Measurements from ENCODE around the gene STOML1. TPM values are rescaled to one million over a fixed set of nuclear protein-coding genes. Genes with fewer than 3 reads are reported as not detected.

STOML1 gene
- total RNA-seq, 1 experiment from 2014 or later, result 5.0 TPM

- no peak overlapping the region for H3K27ac ChIP-seq (ENCODE audit: low read depth, low read length)
- H3K36me3 ChIP-seq (ENCODE audit: control insufficient read depth in 1 of 2, insufficient read depth in 2 of 2, low read length in 2 of 2), result peaks cover 2 to 9% of the 10 kb centered on the region in 2 experiments; a peak in 2 of 4 replicates
- H3K4me3 ChIP-seq (replicated peaks in 1 of 2; ENCODE audit: low read depth in 1 of 2, low read length in 2 of 2), result no peak overlapping the region
- no peak overlapping the region for H2AFZ ChIP-seq (ENCODE audit: low read depth, low read length, poor library complexity, severe bottlenecking)
- no peak overlapping the region for H3K4me2 ChIP-seq (ENCODE audit: low read length)
- RAD21 ChIA-PET (ENCODE audit: low non-redundant PET in 1 of 2, low total read pairs in 2 of 2, uncharacterized antibody in 2 of 2, unreplicated experiment in 2 of 2), result no interaction called here
- no peaks in the 10 kb centered on the region for H4K20me1 ChIP-seq (ENCODE audit: insufficient read depth)
- no peak overlapping the region for H3K9ac ChIP-seq (ENCODE audit: low read length)
- no peak for ATAC-seq
- no TSS peak for BruUV-seq (replicated peaks)
- POLR2A ChIA-PET, result no interaction called here
- TF ChIP-seq POLR2A (IDR thresholded peaks at IDR 0.05; ENCODE audit: borderline replicate concordance, extremely low read depth, insufficient read depth, insufficient read length) (no peak), EGR1 (IDR thresholded peaks at IDR 0.05; ENCODE audit: low read depth) (no peak), EZH2 (IDR thresholded peaks at IDR 0.05) (no peak), EZH2phosphoT487 (IDR thresholded peaks at IDR 0.05; ENCODE audit: borderline replicate concordance) (no peak)
- H3K9me3 ChIP-seq (ENCODE audit: control insufficient read depth in 1 of 2, insufficient read depth in 1 of 2, low read depth in 1 of 2, low read length in 2 of 2), result no peaks in the 10 kb centered on the region
- 0 out of 2 replicates have a peak, but pooled peaks cover 5% of the 10 kb centered on the region for H3K79me2 ChIP-seq (ENCODE audit: insufficient read depth, low read length)
- no peaks in the 10 kb centered on the region for H3K27me3 ChIP-seq (ENCODE audit: insufficient read depth, low read length)
- intact Hi-C loops (cut with micrococcal nuclease), result no loop called here
- no peaks in the 10 kb centered on the region for H3K9me2 ChIP-seq (ENCODE audit: insufficient read depth)
- CTCF ChIA-PET, result interaction anchor here (1.2 kb wide), 1 partner anchor 13 kb away, joined by 5 read pairs; the partner anchor contains the start of gene PML
- no peaks in the 10 kb centered on the region; a peak in 1 of 4 replicates for H3K4me1 ChIP-seq (ENCODE audit: control insufficient read depth in 1 of 2, insufficient read depth in 2 of 2, low read length in 2 of 2)
- no peak for DNase-seq (ENCODE audit: low read depth, low spot score)
Observed at GRCh38 chr15:74006774-74007639, 14.9 kb upstream of the STOML1 start.

- intact Hi-C loops (cut with micrococcal nuclease), result no loop called here
- DNase-seq (ENCODE audit: low read depth, low spot score), result no peak
- ChIA-PET CTCF (interaction anchor here (0.6 kb wide), 1 partner anchor 376 kb away, joined by 3 read pairs; no protein-coding TSS in a partner anchor), POLR2A (no interaction called here), RAD21 (ENCODE audit: low non-redundant PET in 1 of 2, low total read pairs in 2 of 2, uncharacterized antibody in 2 of 2, unreplicated experiment in 2 of 2) (no interaction called here)
- no TSS peak for BruUV-seq (replicated peaks)
- H3K9me3 ChIP-seq (ENCODE audit: control insufficient read depth in 1 of 2, insufficient read depth in 1 of 2, low read depth in 1 of 2, low read length in 2 of 2), result no peaks in the 10 kb centered on the region
- H3K4me1 ChIP-seq (ENCODE audit: control insufficient read depth in 1 of 2, insufficient read depth in 2 of 2, low read length in 2 of 2), result peaks cover 2 to 16% of the 10 kb centered on the region in 2 experiments; a peak in 3 of 4 replicates
- no peaks in the 10 kb centered on the region for H3K9me2 ChIP-seq (ENCODE audit: insufficient read depth)
- ATAC-seq, result no peak
- H3K79me2 ChIP-seq (ENCODE audit: insufficient read depth, low read length), result peaks cover 6% of the 10 kb centered on the region
- H3K27me3 ChIP-seq (ENCODE audit: insufficient read depth, low read length), result no peaks in the 10 kb centered on the region
- no peak overlapping the region for H2AFZ ChIP-seq (ENCODE audit: low read depth, low read length, poor library complexity, severe bottlenecking)
- no peak overlapping the region for H3K4me2 ChIP-seq (ENCODE audit: low read length)
- no peak overlapping the region for H3K4me3 ChIP-seq (replicated peaks in 1 of 2; ENCODE audit: low read depth in 1 of 2, low read length in 2 of 2)
- H4K20me1 ChIP-seq (ENCODE audit: insufficient read depth), result no peaks in the 10 kb centered on the region
- H3K9ac ChIP-seq (ENCODE audit: low read length), result no peak overlapping the region
- H3K27ac ChIP-seq (ENCODE audit: low read depth, low read length), result no peak overlapping the region
- H3K36me3 ChIP-seq (ENCODE audit: control insufficient read depth in 1 of 2, insufficient read depth in 2 of 2, low read length in 2 of 2), result 0 out of 4 replicates have a peak, but pooled peaks cover 5 to 11% of the 10 kb centered on the region in 2 experiments
- no peak for TF ChIP-seq CTCF (IDR thresholded peaks at IDR 0.05 in 2 of 3, conservative IDR thresholded peaks at IDR 0.05 in 1 of 3; ENCODE audit: borderline replicate concordance in 1 of 3, insufficient read depth in 1 of 3, low read depth in 2 of 3, low read length in 2 of 3)
- no peak for TF ChIP-seq EGR1 (IDR thresholded peaks at IDR 0.05; ENCODE audit: low read depth)
- TF ChIP-seq ZFX (IDR thresholded peaks at IDR 0.05), result no peak
- TF ChIP-seq POLR2A (IDR thresholded peaks at IDR 0.05; ENCODE audit: borderline replicate concordance, extremely low read depth, insufficient read depth, insufficient read length), result no peak
- TF ChIP-seq ELF1 (IDR thresholded peaks at IDR 0.05; ENCODE audit: borderline replicate concordance, low read depth), result no peak
- no peak for TF ChIP-seq SIN3A (IDR thresholded peaks at IDR 0.05; ENCODE audit: low read depth)
- TF ChIP-seq ATF3 (IDR thresholded peaks at IDR 0.05), result no peak
- no peak for TF ChIP-seq ZBTB33 (IDR thresholded peaks at IDR 0.05; ENCODE audit: extremely low read depth, insufficient replicate concordance, low read length)
- no peak for TF ChIP-seq YY1 (IDR thresholded peaks at IDR 0.05; ENCODE audit: extremely low read depth, insufficient replicate concordance, low read depth, low read length)
- TF ChIP-seq SRF (IDR thresholded peaks at IDR 0.05; ENCODE audit: low read depth), result no peak
- TF ChIP-seq EZH2 (IDR thresholded peaks at IDR 0.05), result no peak
Observed at GRCh38 chr15:73997986-73998385, 5.9 kb upstream of the STOML1 start.

All from HCT116 (cell line).